Measurements from ENCODE around the gene LRFN5.

LRFN5 gene

DNA sequence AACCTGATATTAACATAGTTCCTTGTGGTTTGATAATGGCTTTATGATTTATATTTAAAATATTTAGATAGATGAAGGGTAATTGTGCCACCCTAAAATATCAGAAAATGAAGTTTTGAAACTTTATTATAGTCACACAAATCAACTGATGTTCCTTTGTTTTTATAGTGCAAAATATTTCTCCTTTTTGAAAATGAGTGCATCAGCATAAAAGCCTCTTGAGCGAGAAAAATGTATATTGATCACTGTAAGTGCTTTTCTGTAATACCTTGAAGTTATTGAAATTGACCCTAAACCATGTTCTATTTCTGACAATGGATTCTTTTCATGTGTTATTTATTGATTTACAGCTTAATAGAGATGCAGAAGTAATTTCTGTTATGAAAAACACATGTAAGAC, 35.0 kb downstream of the LRFN5 start:
- TF ChIP-seq, protein P1, sequence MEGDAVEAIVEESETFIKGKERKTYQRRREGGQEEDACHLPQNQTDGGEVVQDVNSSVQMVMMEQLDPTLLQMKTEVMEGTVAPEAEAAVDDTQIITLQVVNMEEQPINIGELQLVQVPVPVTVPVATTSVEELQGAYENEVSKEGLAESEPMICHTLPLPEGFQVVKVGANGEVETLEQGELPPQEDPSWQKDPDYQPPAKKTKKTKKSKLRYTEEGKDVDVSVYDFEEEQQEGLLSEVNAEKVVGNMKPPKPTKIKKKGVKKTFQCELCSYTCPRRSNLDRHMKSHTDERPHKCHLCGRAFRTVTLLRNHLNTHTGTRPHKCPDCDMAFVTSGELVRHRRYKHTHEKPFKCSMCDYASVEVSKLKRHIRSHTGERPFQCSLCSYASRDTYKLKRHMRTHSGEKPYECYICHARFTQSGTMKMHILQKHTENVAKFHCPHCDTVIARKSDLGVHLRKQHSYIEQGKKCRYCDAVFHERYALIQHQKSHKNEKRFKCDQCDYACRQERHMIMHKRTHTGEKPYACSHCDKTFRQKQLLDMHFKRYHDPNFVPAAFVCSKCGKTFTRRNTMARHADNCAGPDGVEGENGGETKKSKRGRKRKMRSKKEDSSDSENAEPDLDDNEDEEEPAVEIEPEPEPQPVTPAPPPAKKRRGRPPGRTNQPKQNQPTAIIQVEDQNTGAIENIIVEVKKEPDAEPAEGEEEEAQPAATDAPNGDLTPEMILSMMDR (conservative IDR thresholded peaks at IDR 0.05; ENCODE audit: control insufficient read depth, insufficient read depth, low read depth, low read length): no peak
- H3K4me3 ChIP-seq (ENCODE audit: control insufficient read depth, low read depth, low read length): no peak overlapping the region

DNA sequence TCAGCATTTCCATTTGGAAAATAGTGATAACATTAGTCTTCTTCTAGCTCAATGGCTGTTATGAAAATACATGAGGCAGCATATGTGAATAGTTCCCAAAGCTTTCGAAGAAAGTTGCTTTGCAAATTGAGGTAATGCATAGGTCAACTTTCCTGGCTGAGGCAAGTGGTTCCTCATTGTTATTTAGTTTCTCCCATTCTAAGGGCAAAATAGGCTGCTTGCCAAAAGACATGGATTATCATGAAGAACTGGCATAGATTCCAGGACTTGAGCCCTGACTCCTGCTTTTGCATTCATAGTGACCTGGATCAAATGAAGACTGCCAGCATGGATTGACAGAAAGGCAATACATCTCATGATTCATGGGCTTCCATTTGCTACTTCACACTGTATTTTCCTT, 35.7 kb downstream of the LRFN5 start:
- H3K4me3 ChIP-seq (ENCODE audit: control insufficient read depth, low read depth, low read length): no peak overlapping the region
- DNase-seq (ENCODE audit: low read depth): no peak
- TF ChIP-seq, protein P1 (conservative IDR thresholded peaks at IDR 0.05; ENCODE audit: control insufficient read depth, insufficient read depth, low read depth, low read length): no peak

More for the DNA sequence above, 35.0 kb downstream of the LRFN5 start:
- no peak for DNase-seq (ENCODE audit: low read depth)

DNA sequence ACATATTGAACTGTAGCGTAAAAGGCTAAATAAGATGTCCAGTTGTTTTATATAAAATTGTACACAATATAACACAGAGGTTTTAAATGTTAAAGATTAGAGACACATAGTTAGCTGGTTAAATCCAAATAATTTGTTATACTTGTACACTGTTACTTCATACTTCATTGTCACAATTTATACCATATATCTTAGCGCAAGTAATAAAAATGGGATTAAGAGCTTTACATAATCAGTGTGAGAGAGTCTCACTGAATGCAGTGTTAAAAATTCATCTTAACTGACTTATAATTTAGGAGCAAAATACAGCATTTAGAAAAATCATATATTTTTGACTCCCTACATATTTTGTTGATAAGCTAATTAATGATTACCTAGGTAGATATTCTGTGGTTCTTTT, 36.1 kb downstream of the LRFN5 start:
- no peak overlapping the region for H3K4me3 ChIP-seq (ENCODE audit: control insufficient read depth, low read depth, low read length)
- TF ChIP-seq, protein P1 (conservative IDR thresholded peaks at IDR 0.05; ENCODE audit: control insufficient read depth, insufficient read depth, low read depth, low read length): no peak
- no peak for DNase-seq (ENCODE audit: low read depth)

DNA sequence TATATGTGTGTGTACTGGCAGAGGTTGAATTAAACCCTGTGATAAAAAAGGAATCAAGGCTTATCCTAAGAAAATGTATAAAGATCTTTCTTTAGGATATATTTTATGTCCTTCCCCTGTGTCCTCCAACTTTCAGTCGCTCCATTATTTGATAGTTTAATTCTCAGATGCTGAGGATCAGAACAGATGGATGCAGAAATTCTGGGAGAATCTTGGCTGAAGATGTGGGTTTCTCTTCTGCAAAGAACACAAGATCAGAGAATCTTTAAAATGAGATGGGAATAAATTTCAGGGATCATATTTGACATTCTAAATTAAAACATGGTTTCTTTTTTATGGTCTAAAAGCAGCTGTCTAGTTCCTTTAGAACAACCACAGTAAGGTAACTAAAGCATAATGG, 37.9 kb downstream of the LRFN5 start:
- DNase-seq (ENCODE audit: low read depth): no peak
- TF ChIP-seq, protein P1 (conservative IDR thresholded peaks at IDR 0.05; ENCODE audit: control insufficient read depth, insufficient read depth, low read depth, low read length): no peak
- H3K4me3 ChIP-seq (ENCODE audit: control insufficient read depth, low read depth, low read length): no peak overlapping the region

DNA sequence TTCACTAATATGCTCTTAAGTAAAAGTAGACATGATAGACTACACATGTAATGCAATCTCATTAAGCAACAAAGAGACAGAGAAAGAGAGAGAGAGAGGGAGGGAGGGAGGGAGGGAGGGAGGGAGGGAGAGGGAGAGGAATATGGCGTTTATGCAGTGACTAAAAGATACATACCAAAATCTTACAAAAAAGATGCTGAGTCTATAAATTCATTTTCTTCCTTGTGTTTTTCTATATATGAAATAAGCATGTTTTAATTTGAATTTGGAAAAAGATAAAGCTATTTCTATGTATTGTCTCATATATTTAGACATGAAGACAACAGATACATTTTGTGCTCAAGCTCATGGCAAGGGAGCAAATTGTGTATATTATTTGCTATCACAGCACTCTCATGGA, 44.1 kb downstream of the LRFN5 start:
- no peak for DNase-seq (ENCODE audit: low read depth)
- TF ChIP-seq, protein P1 (conservative IDR thresholded peaks at IDR 0.05; ENCODE audit: control insufficient read depth, insufficient read depth, low read depth, low read length): no peak
- H3K4me3 ChIP-seq (ENCODE audit: control insufficient read depth, low read depth, low read length): no peak overlapping the region

DNA sequence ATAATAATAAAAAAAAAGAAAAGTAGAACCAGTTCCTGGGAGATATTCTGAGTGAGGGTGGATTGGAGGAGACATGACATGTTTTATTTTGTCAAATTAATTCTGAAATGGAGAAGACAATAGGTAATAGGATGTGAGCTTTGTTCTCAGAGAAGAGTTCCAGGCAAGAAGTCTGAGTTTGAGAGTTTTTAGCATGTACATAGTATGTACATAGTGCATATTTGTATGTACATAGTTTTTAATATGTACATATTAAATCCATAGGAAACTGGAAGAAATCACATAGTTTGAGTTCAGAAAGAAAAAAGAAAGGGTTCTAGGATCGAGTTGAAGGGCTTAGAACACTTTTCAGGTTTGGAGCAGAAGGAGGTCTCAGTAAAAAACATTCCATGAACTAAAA, 47.5 kb downstream of the LRFN5 start:
- TF ChIP-seq, protein P1 (conservative IDR thresholded peaks at IDR 0.05; ENCODE audit: control insufficient read depth, insufficient read depth, low read depth, low read length): no peak
- H3K4me3 ChIP-seq (ENCODE audit: control insufficient read depth, low read depth, low read length): no peak overlapping the region
- DNase-seq (ENCODE audit: low read depth): no peak

All from fibroblast of mammary gland (primary cell).